T-helper 1 cell (primary cell): ENCODE results near the gene NKAIN4.
A peak's percentile ranks its signal among the peaks of the same experiment; 100 is the strongest.
"Not testable (repeated sequence)": the region's sequence is repeated elsewhere in the genome, so short reads cannot be mapped to it uniquely, and the experiment has no call there.

Experiments used
- DNase-seq, 5 donors: peaks; one replicate each; pipeline ENCODE4 v3.0.0-alpha.2; 2012 to 2020

NKAIN4 gene

GRCh38 chr20:63235399-63235983 is 18.8 kb downstream of the NKAIN4 start, which contains the start of gene BIRC7:
Gene BIRC7, plus strand, starts transcription at chr20:63235905. Its CDS starts 192 bp downstream, at chr20:63236097.
- DNase-seq, result no peak

GRCh38 chr20:63234693-63235398 is 19.4 kb downstream of the NKAIN4 start:
- no peak for DNase-seq

DNA sequence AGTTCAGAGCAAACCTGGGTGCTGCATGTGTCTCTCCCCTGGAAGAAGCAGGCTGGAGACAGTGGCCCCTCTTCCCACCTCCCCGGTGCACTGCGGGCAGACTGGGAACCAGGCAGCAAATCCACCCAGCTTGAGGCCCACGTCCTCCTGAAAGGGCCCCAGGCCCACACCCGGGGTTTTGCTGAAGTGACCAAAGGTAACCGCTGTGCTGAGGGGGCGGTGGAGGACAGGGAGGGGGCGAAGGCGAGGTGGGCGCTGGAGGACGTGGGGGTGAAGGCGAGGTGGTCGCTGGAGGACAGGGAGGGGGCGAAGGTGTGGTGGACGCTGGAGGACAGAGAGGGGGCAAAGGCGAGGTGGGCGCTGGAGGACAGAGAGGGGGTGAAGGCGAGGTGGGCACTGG is 20.3 kb downstream of the NKAIN4 start:
- no peak for DNase-seq

DNA sequence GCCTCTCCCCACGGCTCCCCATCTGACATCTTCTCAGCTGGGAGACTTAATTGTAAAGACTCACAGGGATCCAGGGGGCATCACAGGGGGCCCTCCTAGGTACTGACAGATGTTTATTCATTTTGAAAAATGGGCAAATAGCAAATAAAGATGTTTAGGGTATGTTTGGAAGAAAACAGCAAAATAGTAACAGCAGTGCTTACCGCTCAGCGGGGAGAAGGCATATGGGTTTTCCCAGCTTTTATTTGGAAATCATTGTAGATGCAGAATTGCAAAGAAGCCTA is 21.3 kb downstream of the NKAIN4 start:
- DNase-seq, result no peak

DNA sequence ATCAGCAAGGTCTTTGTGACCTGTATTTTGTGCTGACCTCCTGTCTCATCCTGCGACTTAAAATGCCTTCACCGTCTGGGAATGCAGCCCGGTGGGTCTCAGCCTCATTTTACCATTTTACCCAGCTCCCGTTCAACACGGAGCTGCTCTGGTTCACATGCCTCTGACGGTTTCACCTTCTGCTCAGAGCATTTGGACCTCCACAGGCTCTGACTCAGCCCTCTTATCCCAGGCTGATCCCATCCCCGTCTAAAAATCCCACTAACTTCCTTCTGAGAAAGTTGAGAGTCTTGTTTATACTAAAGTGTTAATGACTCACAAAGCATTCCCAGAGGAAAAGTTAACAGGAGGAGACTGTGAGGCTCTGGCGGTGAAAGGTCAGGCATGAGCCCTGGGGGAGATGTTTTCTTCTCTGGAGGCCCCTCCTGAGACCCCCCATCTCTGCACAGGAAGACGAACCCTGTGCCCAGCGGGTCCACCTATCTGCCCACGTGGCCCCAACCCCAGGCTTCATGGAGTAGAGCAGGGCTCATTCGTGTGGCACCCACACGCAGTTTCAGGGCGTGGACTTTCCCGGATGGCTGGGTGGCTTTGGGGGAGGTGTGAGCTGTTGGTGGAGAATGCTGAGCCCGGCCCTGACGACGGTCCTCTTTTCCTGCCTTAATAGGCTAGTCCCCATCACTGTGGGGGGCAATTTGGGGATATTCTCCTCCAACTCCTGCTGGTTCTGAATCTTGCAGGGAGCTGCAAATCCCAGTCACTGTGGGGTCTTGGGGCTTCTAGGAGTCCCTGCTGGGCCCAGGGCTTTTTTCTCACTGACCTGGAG is 21.8 kb downstream of the NKAIN4 start:
- no peak for DNase-seq

- DNase-seq, result no peak
These were observed 23.4 kb downstream of the NKAIN4 start for GRCh38 chr20:63230800-63231268.

DNA sequence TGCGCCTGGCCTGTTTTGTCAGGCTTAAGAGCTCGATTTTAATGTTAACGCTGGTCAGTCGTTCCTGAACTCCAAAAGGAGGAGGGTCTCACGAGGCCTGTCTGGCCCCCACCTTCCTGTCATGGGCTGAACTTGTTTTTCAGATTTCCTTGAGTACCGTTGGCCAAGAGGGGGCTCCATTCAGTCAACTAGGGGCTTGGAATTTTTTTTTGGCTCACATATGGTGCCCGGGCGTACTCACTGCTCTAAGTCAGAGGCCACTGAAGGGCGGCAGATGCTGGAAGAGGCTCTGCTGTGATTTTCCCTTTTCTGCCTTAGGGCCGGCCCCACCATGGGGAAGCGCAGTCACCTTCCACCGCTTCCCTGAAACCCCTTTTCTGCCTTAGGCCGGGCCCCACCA is 25.5 kb downstream of the NKAIN4 start:
- no peak for DNase-seq

DNA sequence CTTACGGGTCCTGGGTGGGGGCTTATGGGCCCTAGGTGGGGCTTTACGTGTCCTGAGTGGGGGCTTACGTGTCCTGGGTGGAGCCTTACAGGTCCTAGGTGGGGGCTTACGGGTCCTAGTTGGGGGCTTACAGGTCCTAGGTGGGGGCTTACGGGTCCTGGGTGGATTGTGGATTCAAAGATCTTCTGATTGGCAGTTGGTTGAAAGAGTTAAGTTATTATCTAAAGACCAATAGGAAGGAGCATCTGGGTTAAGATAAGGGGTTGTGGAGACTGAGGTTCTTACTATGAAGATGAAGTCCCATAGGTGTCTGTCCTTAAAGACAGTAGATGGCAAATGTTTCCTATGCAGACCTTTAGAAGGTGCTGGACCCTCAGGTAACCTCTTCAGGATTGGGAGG is 27.0 kb downstream of the NKAIN4 start:
- no peak for DNase-seq

- no peak for DNase-seq
These were observed 28.0 kb downstream of the NKAIN4 start for GRCh38 chr20:63226042-63226943.

- no peak for DNase-seq
These were observed 29.2 kb downstream of the NKAIN4 start for GRCh38 chr20:63225082-63225454.

- DNase-seq, result no peak
These were observed 29.7 kb downstream of the NKAIN4 start for GRCh38 chr20:63224412-63225081.

DNA sequence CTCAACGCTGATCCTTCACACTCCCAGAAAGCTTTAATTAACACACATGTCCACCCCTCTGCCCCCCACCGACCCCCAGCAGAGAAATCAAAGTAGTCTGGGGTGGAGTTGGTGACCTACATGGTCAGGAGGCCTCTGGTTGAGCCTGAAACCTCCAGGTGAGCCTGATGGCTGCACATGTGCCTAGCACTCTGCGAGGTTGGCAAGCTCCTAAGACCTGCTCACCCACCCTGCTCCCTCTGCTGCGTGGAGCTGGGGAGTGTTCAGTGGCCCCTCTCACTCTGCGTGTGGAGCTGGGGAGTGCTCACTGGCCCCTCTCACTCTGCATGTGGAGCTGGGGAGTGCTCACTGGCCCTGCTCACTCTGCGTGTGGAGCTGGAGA is 30.4 kb downstream of the NKAIN4 start:
- DNase-seq, result no peak

GRCh38 chr20:63223121-63223825 is 31.0 kb downstream of the NKAIN4 start:
- DNase-seq, result peak in 2 of 5 donors; percentile 23 to 36

DNA sequence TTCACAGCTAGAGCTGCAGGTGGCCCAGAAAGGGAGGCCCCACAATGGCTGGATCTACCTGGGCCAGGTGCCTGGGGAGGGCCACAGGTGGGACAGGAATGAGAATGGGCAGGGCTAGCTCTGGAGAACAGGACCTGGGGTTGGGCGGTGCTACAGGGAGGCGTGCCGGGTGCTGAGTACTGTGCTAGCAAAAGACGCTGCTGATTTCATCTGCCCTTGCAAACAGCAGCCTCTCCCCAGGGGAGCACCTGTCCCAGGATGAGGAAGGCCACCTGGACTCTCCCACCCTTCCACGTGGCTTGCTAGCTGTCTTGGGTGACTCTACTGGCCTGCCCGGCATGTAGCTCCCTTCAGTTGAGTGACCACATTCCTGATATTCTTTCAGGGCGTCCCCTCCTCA is 31.7 kb downstream of the NKAIN4 start:
- DNase-seq, result no peak

- not testable (repeated sequence) for DNase-seq
These were observed 32.7 kb downstream of the NKAIN4 start for GRCh38 chr20:63221400-63222053.

DNA sequence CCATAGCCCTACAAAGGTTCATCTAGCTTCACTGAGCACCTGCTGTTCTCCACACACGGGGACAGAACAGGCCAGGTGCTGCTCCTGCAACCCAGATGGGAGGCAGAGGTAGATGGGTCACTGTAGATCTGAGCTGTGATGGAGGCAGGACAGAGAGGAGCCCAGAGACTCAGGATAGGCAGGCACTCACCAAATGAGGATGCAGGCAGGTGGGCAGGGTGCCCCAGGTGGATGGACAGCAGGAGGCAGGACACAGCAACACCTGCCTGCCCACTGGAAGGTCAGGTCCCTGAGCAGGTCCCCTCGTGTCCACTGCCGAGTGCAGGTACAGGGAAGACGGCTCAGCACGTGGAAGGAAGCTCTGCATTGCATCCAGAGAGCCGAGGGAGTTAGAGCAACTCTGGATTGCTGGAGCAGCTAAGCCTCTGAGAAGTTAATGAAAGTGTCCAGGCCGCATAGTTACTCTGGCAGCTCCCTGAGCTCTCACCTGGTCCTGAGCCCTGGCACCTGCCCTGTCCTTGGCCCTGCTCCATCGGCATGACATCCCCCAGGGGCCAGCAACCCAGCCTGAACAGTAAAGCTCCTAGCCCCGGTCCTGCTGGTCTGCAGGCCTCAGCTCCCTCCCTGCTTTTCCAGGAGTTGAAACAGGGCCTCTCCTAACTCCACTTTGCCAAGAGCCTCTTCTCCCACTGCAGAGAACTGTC is 33.4 kb downstream of the NKAIN4 start:
- no peak for DNase-seq

DNA sequence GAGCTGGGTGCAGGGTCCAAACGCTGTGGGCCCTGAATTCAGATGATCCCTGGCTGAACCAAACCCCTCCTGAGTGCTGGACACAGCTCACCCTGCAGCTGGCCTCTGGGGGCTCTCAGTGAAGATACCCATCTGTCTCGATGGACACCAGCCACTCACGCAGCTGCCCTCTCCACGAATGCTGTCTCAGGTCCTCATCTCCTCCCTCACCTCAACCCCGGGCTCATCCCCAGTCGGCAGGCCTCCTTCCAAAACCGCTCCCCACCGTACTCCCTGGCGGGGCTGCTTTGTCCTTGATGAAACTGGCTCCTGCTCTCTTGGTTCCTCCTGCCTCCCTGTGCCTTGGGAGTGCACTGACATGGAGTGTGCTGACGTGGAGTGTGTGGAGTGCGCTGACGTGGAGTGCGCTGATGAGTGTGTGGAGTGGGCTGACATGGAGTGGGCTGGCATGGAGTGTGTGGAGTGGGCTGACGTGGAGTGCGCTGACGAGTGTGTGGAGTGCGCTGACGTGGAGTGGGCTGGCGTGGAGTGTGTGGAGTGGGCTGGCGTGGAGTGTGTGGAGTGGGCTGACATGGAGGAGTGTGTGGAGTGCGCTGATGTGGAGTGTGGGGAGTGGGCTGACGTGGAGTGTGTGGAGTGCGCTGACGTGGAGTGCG is 34.3 kb downstream of the NKAIN4 start:
- DNase-seq, result no peak

- no peak for DNase-seq
These were observed 34.8 kb downstream of the NKAIN4 start for GRCh38 chr20:63219447-63219821.

DNA sequence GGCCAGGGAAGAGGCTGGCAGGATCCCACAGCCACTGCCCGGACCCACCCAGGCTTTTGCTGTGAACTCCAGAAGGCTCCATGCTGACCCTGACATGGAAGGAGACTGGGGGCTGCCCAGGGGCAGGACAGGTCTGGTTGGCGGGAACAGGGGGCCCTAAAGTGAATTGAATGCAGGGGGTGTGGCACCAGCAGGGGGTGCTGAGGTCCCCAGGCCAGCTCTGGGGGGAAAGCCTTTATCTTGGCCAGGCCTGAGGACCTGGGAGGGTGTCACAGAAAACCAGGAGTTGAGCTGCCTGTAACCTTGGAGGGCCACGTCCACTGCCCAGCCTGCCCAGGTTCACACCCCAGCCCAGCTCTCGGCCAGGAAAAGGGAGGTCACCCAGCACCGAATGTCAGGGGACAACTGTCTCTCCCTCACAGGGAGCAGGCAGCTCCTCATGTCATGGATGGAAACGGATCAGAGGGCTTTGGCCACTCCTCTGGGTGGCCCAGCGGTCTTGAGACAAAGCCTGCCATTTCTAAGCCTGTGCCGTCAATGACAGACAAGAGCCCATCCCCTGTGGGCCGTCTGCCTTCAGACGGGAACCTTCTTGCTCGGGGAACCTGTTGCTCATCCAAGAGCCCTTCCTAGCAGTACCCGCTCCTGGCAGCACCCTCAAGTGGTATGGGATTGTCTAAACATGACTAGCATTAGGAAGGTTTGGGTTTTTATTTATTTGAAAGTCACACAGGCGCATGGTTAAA is 35.4 kb downstream of the NKAIN4 start:
- DNase-seq, result no peak
